Measurements from ENCODE around the gene BEGAIN.

- TF ChIP-seq CTCF (IDR thresholded peaks at IDR 0.05; ENCODE audit: low read depth, low read length) (no peak), POLR2A (IDR thresholded peaks at IDR 0.05; ENCODE audit: extremely low read depth, insufficient read length) (no peak), MAX (IDR thresholded peaks at IDR 0.05; ENCODE audit: low read depth, low read length) (no peak), MYC (IDR thresholded peaks at IDR 0.05; ENCODE audit: low read depth, low read length) (no peak)
Observed at GRCh38 chr14:100568164-100568997, 18.8 kb downstream of the BEGAIN start.

Data from NB4 (cell line).